Mesendoderm (in vitro differentiated cells): ENCODE results near the gene ZNF521.

ENCODE experiments used
- DNase-seq: peaks from one replicate; pipeline ENCODE4 v3.0.0; 2013
- H2AK5ac ChIP-seq: 2 replicates; pipeline ENCODE4 v1.6.1; 2013; ENCODE audit warnings: low read length, inconsistent platforms
- H2BK120ac ChIP-seq: 2 replicates; pipeline ENCODE4 v1.6.1; 2013; ENCODE audit warnings: low read depth, mild to moderate bottlenecking, low read length, moderate library complexity, mixed read lengths
- H2BK15ac ChIP-seq: replicated peaks from 2 replicates; pipeline ENCODE4 v1.6.1; 2013; ENCODE audit warnings: low read depth, mild to moderate bottlenecking, moderate library complexity
- H2BK5ac ChIP-seq: 2 replicates; pipeline ENCODE4 v1.6.1; 2013; ENCODE audit warnings: low read length, inconsistent platforms
- H3K18ac ChIP-seq: 2 replicates; pipeline ENCODE4 v1.6.1; 2013; ENCODE audit warnings: mild to moderate bottlenecking, low read length, mixed read lengths
- H3K23ac ChIP-seq: one replicate; pipeline ENCODE4 v1.6.1; 2013; ENCODE audit warnings: low read length
- H3K27ac ChIP-seq: 2 replicates; pipeline ENCODE4 v1.5.1; 2013; ENCODE audit warnings: low read depth, mild to moderate bottlenecking, inconsistent platforms, low read length, moderate library complexity
- H3K27me3 ChIP-seq: 2 replicates; pipeline ENCODE4 v1.6.1; 2013; ENCODE audit warnings: low read length, control low read depth, mild to moderate bottlenecking, inconsistent platforms; ENCODE audit not compliant: insufficient read depth, poor library complexity
- H3K36me3 ChIP-seq: 2 replicates; pipeline ENCODE4 v1.6.1; 2013; ENCODE audit warnings: low read length, inconsistent platforms; ENCODE audit not compliant: control insufficient read depth, insufficient read depth
- H3K4ac ChIP-seq: one replicate; pipeline ENCODE4 v1.6.1; 2013; ENCODE audit warnings: low read depth, mild to moderate bottlenecking, low read length, moderate library complexity
- H3K4me1 ChIP-seq: 2 replicates; pipeline ENCODE4 v1.6.1; 2013; ENCODE audit warnings: low read depth, low read length, inconsistent platforms; ENCODE audit not compliant: control insufficient read depth
- H3K4me2 ChIP-seq: 2 replicates; pipeline ENCODE4 v1.6.1; 2013; ENCODE audit warnings: low read length
- H3K4me3 ChIP-seq: 2 replicates; pipeline ENCODE4 v1.5.1; 2013; ENCODE audit warnings: mild to moderate bottlenecking, low read length
- H3K56ac ChIP-seq: one replicate; pipeline ENCODE4 v1.6.1; 2013; ENCODE audit warnings: low read length
- H3K79me1 ChIP-seq: 2 replicates; pipeline ENCODE4 v1.6.1; 2013; ENCODE audit warnings: low read length, inconsistent platforms
- H3K79me2 ChIP-seq: 2 replicates; pipeline ENCODE4 v1.6.1; 2013; ENCODE audit warnings: mild to moderate bottlenecking, low read length; ENCODE audit not compliant: control insufficient read depth, insufficient read depth
- H3K9ac ChIP-seq: 2 replicates; pipeline ENCODE4 v1.6.1; 2013; ENCODE audit warnings: low read length, inconsistent platforms
- H4K5ac ChIP-seq: one replicate; pipeline ENCODE4 v1.6.1; 2013; ENCODE audit warnings: low read length
- H4K8ac ChIP-seq: one replicate; pipeline ENCODE4 v1.6.1; 2013; ENCODE audit warnings: low read depth, mild to moderate bottlenecking, control low read depth, low read length, moderate library complexity
- WGBS: extraction: QIAGEN DNeasy Blood & Tissue Kit; methylation state at CpG from one replicate; pipeline ENCODE4 v1.1.7; 2013; ENCODE audit warnings: low lambda C conversion rate, missing lambda C conversion rate; ENCODE audit not compliant: insufficient coverage; ENCODE audit errors: extremely low coverage; 5-methylcytosine and 5-hydroxymethylcytosine counted together

The ZNF521 gene

GRCh38 chr18:25016666-25017065, 335.3 kb downstream of the ZNF521 start:
- no CpG with 5 or more reads among the region's 13 CpGs for WGBS

DNA sequence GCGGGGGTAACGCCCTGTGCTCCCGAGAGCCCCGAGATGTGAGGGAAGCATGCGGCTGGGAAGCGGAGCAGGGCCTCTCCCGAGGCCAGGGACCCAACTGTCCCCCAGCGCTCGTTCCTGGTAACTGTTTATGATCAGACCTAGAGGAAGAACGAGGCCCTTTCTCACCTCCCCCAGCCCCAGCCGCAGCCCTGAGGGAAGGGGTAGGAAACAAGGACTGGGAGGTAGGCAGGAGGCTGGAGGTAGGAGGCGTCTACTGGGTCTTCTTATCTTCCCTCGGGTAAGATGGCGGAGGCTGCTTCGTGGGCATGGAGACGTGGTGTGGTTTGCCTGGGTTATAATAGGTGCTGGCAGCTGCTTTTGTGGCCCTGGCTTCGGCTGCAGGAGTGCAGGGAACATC, 335.8 kb downstream of the ZNF521 start:
- Histone ChIP-seq H3K4me1 (peaks cover 12% of the 10 kb centered on the region), H4K5ac (no peak overlapping the region), H3K36me3 (no peaks in the 10 kb centered on the region), H2BK120ac (no peak overlapping the region), H3K27me3 (no peaks in the 10 kb centered on the region), H3K27ac (no peak overlapping the region), H3K4me2 (no peak overlapping the region), H4K8ac (no peak overlapping the region), H2AK5ac (peak overlapping the region; percentile 40), H3K23ac (no peak overlapping the region), H2BK5ac (no peak overlapping the region), H3K4me3 (no peak overlapping the region), H3K56ac (no peak overlapping the region), H3K18ac (no peak overlapping the region), H3K79me1 (no peaks in the 10 kb centered on the region), H3K4ac (no peak overlapping the region), H2BK15ac (no peak overlapping the region), H3K9ac (no peak overlapping the region), H3K79me2 (no peaks in the 10 kb centered on the region)
- DNase-seq: no peak
- WGBS: no CpG with 5 or more reads among the region's 17 CpGs

More at GRCh38 chr18:25016666-25017065, 335.3 kb downstream of the ZNF521 start:
- H2BK5ac ChIP-seq: no peak overlapping the region
- H3K4me3 ChIP-seq: no peak overlapping the region
- no peak overlapping the region for H2BK120ac ChIP-seq
- H2BK15ac ChIP-seq: no peak overlapping the region
- no peaks in the 10 kb centered on the region for H3K36me3 ChIP-seq
- H3K23ac ChIP-seq: no peak overlapping the region
- no peak overlapping the region for H3K4ac ChIP-seq
- no peaks in the 10 kb centered on the region for H3K79me2 ChIP-seq
- no peak overlapping the region for H4K5ac ChIP-seq
- H3K56ac ChIP-seq: peak overlapping the region; percentile 11
- H3K79me1 ChIP-seq: no peaks in the 10 kb centered on the region
- no peak overlapping the region for H3K18ac ChIP-seq
- no peaks in the 10 kb centered on the region for H3K27me3 ChIP-seq
- H3K9ac ChIP-seq: no peak overlapping the region
- no peak overlapping the region for H3K27ac ChIP-seq
- no peak overlapping the region for H3K4me2 ChIP-seq
- DNase-seq: no peak
- H4K8ac ChIP-seq: no peak overlapping the region
- H3K4me1 ChIP-seq: peaks cover 12% of the 10 kb centered on the region
- peak overlapping the region; percentile 40 for H2AK5ac ChIP-seq
